BLaER1 (cell line): ENCODE results near the gene ZBTB47.

Source experiments
- H3K27ac ChIP-seq: shearing (Covaris generic); formaldehyde crosslinking; 2 replicates; pipeline ENCODE4 v1.8.1; 2022
- H3K27me3 ChIP-seq: shearing (Covaris generic); formaldehyde crosslinking; 2 replicates; pipeline ENCODE4 v1.8.1; 2022
- H3K36me3 ChIP-seq: shearing (Covaris generic); formaldehyde crosslinking; 2 replicates; pipeline ENCODE4 v1.8.1; 2022
- H3K4me1 ChIP-seq: shearing (Covaris generic); formaldehyde crosslinking; 2 replicates; pipeline ENCODE4 v1.8.1; 2022
- H3K4me2 ChIP-seq: shearing (Covaris generic); formaldehyde crosslinking; 2 replicates; pipeline ENCODE4 v1.8.1; 2022
- H3K4me3 ChIP-seq: shearing (Covaris generic); formaldehyde crosslinking; 2 replicates; pipeline ENCODE4 v1.8.1; 2022
- H3K9ac ChIP-seq: shearing (Covaris generic); formaldehyde crosslinking; 2 replicates; pipeline ENCODE4 v1.8.1; 2022
- H3K9me3 ChIP-seq: shearing (Covaris generic); formaldehyde crosslinking; 2 replicates; pipeline ENCODE4 v1.8.1; 2022
- H4K20me1 ChIP-seq: shearing (Covaris generic); formaldehyde crosslinking; 2 replicates; pipeline ENCODE4 v1.8.1; 2022
- Cebpa-rat ChIP-seq: shearing (Covaris generic); IDR thresholded peaks from 2 replicates; pipeline ENCODE4 v1.8.1; 2022

ZBTB47 gene

GRCh38 chr3:42688487-42689420 is 35.3 kb downstream of the ZBTB47 start:
- no peaks in the 10 kb centered on the region for H3K9me3 ChIP-seq
- H3K9ac ChIP-seq, result no peak overlapping the region
- H3K27ac ChIP-seq, result no peak overlapping the region
- no peak overlapping the region for H3K4me3 ChIP-seq
- no peaks in the 10 kb centered on the region for H3K27me3 ChIP-seq
- TF ChIP-seq Cebpa-rat, result no peak
- peaks cover 40% of the 10 kb centered on the region for H3K4me1 ChIP-seq
- H3K4me2 ChIP-seq, result no peak overlapping the region
- H4K20me1 ChIP-seq, result no peaks in the 10 kb centered on the region
- no peaks in the 10 kb centered on the region for H3K36me3 ChIP-seq

DNA sequence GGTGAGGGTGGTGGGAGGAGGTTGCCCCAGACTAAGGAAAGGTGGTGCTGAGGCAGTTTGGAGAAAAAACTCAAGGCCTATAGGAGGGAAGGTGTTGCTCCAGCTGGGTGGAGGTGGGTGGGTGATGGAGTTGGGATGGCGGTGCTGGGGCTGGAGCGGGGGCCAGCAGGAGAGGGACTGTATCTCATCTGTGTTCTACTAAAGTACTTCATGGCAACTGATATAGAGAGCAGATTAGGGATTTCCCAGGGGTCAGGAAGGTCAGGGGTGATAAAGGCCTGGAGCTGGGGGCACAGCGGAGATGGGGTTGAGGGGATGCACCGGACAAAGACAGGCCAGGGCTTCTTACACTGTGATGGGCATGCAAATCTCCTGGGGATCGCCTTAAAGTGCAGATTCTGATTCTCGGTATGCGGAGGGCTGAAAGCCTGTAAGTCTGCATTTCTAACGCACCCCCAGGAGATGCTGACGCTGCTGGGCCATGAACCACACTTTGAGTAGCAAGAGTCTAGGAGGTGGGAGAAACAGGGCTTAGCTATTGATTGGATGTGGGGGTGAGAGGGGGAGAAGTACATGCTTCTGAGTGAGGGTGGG is 36.0 kb downstream of the ZBTB47 start:
- no peak for TF ChIP-seq Cebpa-rat
- no peak overlapping the region for H3K4me3 ChIP-seq
- no peak overlapping the region for H3K9ac ChIP-seq
- no peaks in the 10 kb centered on the region for H3K9me3 ChIP-seq
- H4K20me1 ChIP-seq, result no peaks in the 10 kb centered on the region
- H3K27ac ChIP-seq, result no peak overlapping the region
- H3K4me1 ChIP-seq, result peaks cover 40% of the 10 kb centered on the region
- H3K36me3 ChIP-seq, result no peaks in the 10 kb centered on the region
- H3K27me3 ChIP-seq, result no peaks in the 10 kb centered on the region
- no peak overlapping the region for H3K4me2 ChIP-seq

GRCh38 chr3:42690191-42690590 is 36.7 kb downstream of the ZBTB47 start:
- Histone ChIP-seq H3K36me3 (no peaks in the 10 kb centered on the region), H3K4me3 (no peak overlapping the region), H3K9me3 (no peaks in the 10 kb centered on the region), H3K27me3 (no peaks in the 10 kb centered on the region), H3K4me1 (peaks cover 40% of the 10 kb centered on the region), H3K27ac (peak overlapping the region; percentile 67; the same call in 1 of the 2 replicates), H3K9ac (no peak overlapping the region), H3K4me2 (peak overlapping the region; percentile 71; the same call in 1 of the 2 replicates), H4K20me1 (no peaks in the 10 kb centered on the region)
- TF ChIP-seq Cebpa-rat, result no peak

GRCh38 chr3:42690766-42691680 is 37.5 kb downstream of the ZBTB47 start:
- H3K36me3 ChIP-seq, result no peaks in the 10 kb centered on the region
- peak overlapping the region; percentile 67 for H3K27ac ChIP-seq
- no peaks in the 10 kb centered on the region for H4K20me1 ChIP-seq
- H3K4me2 ChIP-seq, result peak overlapping the region; percentile 71
- H3K27me3 ChIP-seq, result no peaks in the 10 kb centered on the region
- TF ChIP-seq Cebpa-rat, result no peak
- H3K4me3 ChIP-seq, result no peak overlapping the region
- no peaks in the 10 kb centered on the region for H3K9me3 ChIP-seq
- H3K9ac ChIP-seq, result 0 out of 2 replicates have a peak overlapping the region, but pooled peaks have one; percentile 13
- H3K4me1 ChIP-seq, result peaks cover 40% of the 10 kb centered on the region

DNA sequence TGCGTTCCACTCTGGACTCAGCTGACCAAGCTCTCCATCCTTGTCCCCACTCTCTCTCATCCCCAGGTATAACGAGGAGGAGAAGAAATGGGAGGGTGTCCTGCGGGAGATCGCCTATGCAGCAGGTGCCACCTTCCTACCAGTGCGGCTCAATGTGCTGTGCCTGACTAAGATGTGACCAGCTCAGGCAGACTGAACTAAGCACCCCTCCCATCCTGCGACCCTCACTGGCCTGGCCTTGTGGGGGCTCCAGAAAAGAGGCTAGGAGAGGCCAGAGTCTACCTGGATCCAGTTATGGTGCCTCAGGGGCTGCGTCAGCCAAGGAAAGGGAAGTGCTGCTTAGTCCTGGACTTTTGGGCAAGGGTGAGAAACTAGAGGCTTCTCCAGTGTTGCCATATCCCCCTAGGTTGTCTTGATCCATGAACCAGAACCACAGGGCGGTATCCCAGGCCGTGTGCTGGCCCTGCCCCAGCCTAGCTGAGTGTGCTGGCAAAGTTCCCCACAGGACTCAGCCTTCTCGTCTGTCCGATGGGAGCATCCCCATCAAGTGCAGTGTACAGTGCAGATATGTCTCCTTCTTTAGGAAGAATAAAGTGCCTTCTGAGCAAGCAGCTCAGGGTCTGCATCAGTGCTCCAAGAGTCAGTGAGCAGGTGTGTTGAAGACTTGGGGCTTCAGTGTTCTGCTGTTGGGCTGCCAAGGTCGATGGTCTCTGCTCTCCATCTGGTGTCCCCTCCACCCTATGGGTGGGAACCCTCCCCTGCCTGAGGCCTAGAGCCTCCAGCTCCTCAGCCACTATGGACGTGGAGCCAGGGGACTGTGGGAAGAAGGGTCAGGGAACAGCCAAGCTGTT is 38.5 kb downstream of the ZBTB47 start:
- no peak overlapping the region for H3K27ac ChIP-seq
- H3K4me2 ChIP-seq, result peak overlapping the region; percentile 71
- H3K9me3 ChIP-seq, result no peaks in the 10 kb centered on the region
- no peaks in the 10 kb centered on the region for H3K27me3 ChIP-seq
- TF ChIP-seq Cebpa-rat, result no peak
- peaks cover 45% of the 10 kb centered on the region for H3K4me1 ChIP-seq
- H3K4me3 ChIP-seq, result no peak overlapping the region
- H3K9ac ChIP-seq, result no peak overlapping the region
- no peaks in the 10 kb centered on the region for H4K20me1 ChIP-seq
- H3K36me3 ChIP-seq, result no peaks in the 10 kb centered on the region

- no peak overlapping the region for H3K9ac ChIP-seq
- H3K9me3 ChIP-seq, result no peaks in the 10 kb centered on the region
- H3K27me3 ChIP-seq, result no peaks in the 10 kb centered on the region
- H3K4me3 ChIP-seq, result no peak overlapping the region
- H4K20me1 ChIP-seq, result no peaks in the 10 kb centered on the region
- no peaks in the 10 kb centered on the region for H3K36me3 ChIP-seq
- no peak for TF ChIP-seq Cebpa-rat
- H3K27ac ChIP-seq, result no peak overlapping the region
- no peak overlapping the region for H3K4me2 ChIP-seq
- peaks cover 46% of the 10 kb centered on the region for H3K4me1 ChIP-seq
Observed at GRCh38 chr3:42692667-42693529, 39.4 kb downstream of the ZBTB47 start.

GRCh38 chr3:42693530-42693930 is 40.0 kb downstream of the ZBTB47 start:
- Histone ChIP-seq H3K9ac (no peak overlapping the region), H3K27ac (no peak overlapping the region), H3K27me3 (no peaks in the 10 kb centered on the region), H3K4me3 (no peak overlapping the region), H3K9me3 (no peaks in the 10 kb centered on the region), H3K4me2 (no peak overlapping the region), H4K20me1 (no peaks in the 10 kb centered on the region), H3K4me1 (peaks cover 45% of the 10 kb centered on the region), H3K36me3 (no peaks in the 10 kb centered on the region)
- TF ChIP-seq Cebpa-rat, result no peak

DNA sequence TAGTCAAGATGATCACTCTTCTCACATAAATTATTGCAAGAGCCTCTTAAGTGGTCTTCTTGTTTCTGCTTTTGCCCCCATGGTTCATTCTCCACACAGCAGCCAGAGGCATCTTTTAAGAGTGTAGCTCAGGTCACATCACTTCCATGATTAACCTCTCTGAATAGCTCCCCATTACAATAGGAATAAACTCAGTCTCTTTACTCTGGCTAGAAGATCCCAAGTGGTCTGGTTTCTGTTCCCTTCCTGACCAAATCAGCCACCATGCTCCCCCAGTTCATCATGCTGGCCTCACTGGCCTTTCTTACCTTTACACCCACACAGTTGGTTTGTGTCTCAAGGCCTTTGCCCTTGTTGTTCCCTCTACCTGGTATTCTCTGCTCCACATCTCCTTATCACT is 40.9 kb downstream of the ZBTB47 start:
- Histone ChIP-seq H3K27me3 (no peaks in the 10 kb centered on the region), H3K27ac (no peak overlapping the region), H3K36me3 (no peaks in the 10 kb centered on the region), H3K9me3 (no peaks in the 10 kb centered on the region), H4K20me1 (no peaks in the 10 kb centered on the region), H3K4me3 (no peak overlapping the region), H3K9ac (no peak overlapping the region), H3K4me1 (peaks cover 39% of the 10 kb centered on the region), H3K4me2 (no peak overlapping the region)
- TF ChIP-seq Cebpa-rat, result no peak
